ENCODE data around the gene ATP1B1. TPM values are rescaled to one million over a fixed set of nuclear protein-coding genes. Genes with fewer than 3 reads are reported as not detected.

The ATP1B1 gene
- total RNA-seq (10 to 100 TPM in 1 of 5 experiments, 1 to 10 TPM in 4; 1.8 to 10.6 (median 2.3) TPM), polyA plus RNA-seq (under 1 TPM; 0.54 to 0.66 TPM), total RNA-seq (6.1 reads per million, percentile 27 among the genes with 10 or more reads in this experiment)

DNA sequence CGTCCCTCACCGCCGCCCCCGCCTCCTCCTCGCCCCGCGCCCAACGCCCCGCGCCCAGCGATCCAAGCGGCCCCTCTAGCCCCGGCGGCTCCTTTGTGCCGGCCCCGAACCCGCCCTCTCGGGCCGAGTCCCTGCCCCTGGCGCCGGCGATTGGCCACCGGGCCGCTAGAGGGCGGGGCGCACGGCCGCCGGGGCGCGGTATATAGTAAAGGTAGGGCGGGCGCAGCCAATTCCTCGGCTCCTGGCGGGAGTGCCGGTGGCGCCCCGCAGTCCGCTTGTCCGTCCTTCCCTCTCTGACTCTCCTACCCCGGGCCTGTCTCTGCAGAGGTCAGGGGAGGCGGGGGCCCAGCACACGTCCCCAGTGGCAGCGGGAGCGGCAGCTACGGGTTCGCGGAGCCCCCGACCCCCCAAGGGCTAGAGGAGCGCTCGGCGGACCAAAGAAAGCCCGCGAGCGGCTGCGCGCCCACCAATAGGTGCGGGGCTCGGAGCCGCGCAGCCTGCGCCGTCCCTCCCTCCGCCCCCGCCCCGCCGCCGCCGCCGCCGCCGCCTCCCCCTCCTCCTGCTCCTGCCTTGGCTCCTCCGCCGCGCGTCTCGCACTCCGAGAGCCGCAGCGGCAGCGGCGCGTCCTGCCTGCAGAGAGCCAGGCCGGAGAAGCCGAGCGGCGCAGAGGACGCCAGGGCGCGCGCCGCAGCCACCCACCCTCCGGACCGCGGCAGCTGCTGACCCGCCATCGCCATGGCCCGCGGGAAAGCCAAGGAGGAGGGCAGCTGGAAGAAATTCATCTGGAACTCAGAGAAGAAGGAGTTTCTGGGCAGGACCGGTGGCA, at the start of gene ATP1B1:
ATP1B1 (plus strand) TSS at position 596 of the 826 bp plus-strand sequence; CDS start at position 736, 140 bp downstream.
- Mint-ChIP-seq H3K9me3 (no peaks in the 10 kb centered on the region), H3K27me3 (peaks cover 0 to 19% (median 0%) of the 10 kb centered on the region in 5 donors), H3K4me3 (peak within 1 kb of the TSS; percentile 81 to 93 (median 88)), H3K36me3 (peaks cover 0 to 2% (median 0%) of the 10 kb centered on the region in 5 donors), H3K4me1 (peaks cover 24 to 48% (median 40%) of the 10 kb centered on the region in 7 donors), H3K27ac (peak within 1 kb of the TSS in 8 of 9 donors; percentile 29 to 85 (median 56))
- Histone ChIP-seq H3K36me3 (ENCODE audit: control insufficient read depth in 2 of 3, insufficient read depth in 3 of 3, low read length in 3 of 3) (no peaks in the 10 kb centered on the region), H3K27me3 (ENCODE audit: control insufficient read depth in 2 of 2, insufficient read depth in 2 of 2, low read length in 2 of 2) (no peaks in the 10 kb centered on the region), H3K4me3 (ENCODE audit: low read length) (peak within 1 kb of the TSS; percentile 67), H3K4me1 (ENCODE audit: control insufficient read depth in 2 of 2, insufficient read depth in 2 of 2, low read length in 2 of 2) (peaks cover 7 to 21% of the 10 kb centered on the region in 2 donors), H3K9me3 (ENCODE audit: control insufficient read depth in 2 of 3, low read length in 3 of 3) (no peaks in the 10 kb centered on the region), H3K27ac (ENCODE audit: low read depth, low read length) (peak within 1 kb of the TSS; percentile 58)
- intact Hi-C loops (cut with micrococcal nuclease), result loop anchor here (1.0 to 10.0 kb wide), 19 partner anchors 16 to 1426 kb away; partner anchors contain the start of genes BLZF1 (in 1 of the 2), DCAF6 (in 1 of the 2), GORAB (in 1 of the 2) and MPC2 (in 1 of the 2)
- ChIA-PET CTCF (no interaction called here), POLR2A (interaction anchor here (0.5 kb wide), 1 partner anchor 1016 kb away, joined by 4 read pairs; no protein-coding TSS in a partner anchor)
- ATAC-seq (peak; percentile 95), DNase-seq (peak; percentile 66 to 90 (median 76))

- no peaks in the 10 kb centered on the region for H3K27me3 ChIP-seq (ENCODE audit: control insufficient read depth in 2 of 2, insufficient read depth in 2 of 2, low read length in 2 of 2)
- Mint-ChIP-seq H3K4me3 (no peak overlapping the region), H3K9me3 (peaks cover 0 to 21% (median 2%) of the 10 kb centered on the region in 11 donors), H3K36me3 (peaks cover 0 to 9% (median 0%) of the 10 kb centered on the region in 5 donors), H3K27ac (no peak overlapping the region), H3K4me1 (peaks cover 0 to 10% (median 7%) of the 10 kb centered on the region in 7 donors), H3K27me3 (no peaks in the 10 kb centered on the region)
- ChIA-PET POLR2A (no interaction called here), CTCF (no interaction called here)
- no peaks in the 10 kb centered on the region for H3K36me3 ChIP-seq (ENCODE audit: control insufficient read depth in 2 of 3, insufficient read depth in 3 of 3, low read length in 3 of 3)
- no peak for ATAC-seq
- H3K4me3 ChIP-seq (ENCODE audit: low read length), result no peak overlapping the region
- H3K9me3 ChIP-seq (ENCODE audit: control insufficient read depth in 2 of 3, low read length in 3 of 3), result no peaks in the 10 kb centered on the region
- no peak overlapping the region for H3K27ac ChIP-seq (ENCODE audit: low read depth, low read length)
- DNase-seq, result no peak
- intact Hi-C loops (cut with micrococcal nuclease), result no loop called here
- H3K4me1 ChIP-seq (ENCODE audit: control insufficient read depth in 2 of 2, insufficient read depth in 2 of 2, low read length in 2 of 2), result no peaks in the 10 kb centered on the region
These were observed 47.1 kb upstream of the ATP1B1 start for GRCh38 chr1:169059421-169059820.

DNA sequence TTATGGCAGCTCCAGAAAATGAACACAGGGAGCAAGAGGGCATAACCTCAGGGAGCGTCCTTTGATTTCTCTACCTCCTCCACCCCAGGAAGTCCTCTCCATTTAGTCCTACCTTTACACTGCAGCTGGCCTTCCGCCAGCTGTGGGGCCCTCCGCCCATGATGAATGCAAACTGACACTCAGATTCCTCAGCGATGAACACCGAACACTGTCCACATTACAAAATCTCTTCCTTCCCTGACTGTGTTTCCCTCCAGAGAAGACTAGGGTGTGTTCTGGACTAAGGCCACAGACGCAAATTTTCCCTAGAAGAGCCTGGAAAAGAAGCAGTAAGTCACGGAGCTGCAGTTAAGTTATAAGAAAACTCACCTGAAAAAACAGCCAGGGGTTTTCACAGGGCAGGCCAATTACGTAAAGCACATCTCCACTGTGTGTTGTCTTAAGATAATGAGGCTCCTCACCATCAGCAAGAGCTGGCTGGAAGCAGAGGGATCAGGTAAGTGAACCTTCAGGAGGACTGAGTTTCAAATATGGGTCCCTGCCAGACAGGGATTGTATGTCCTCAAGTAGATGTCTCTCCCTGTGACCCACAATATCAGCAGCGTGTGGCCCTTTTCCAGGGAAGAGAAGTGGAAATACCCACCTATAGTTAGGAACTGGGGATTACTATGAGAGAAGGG, 46.3 kb upstream of the ATP1B1 start:
- intact Hi-C loops (cut with micrococcal nuclease), result no loop called here
- H3K4me3 Mint-ChIP-seq, result no peak overlapping the region
- peak overlapping the region in 1 of 9 donors; percentile 55 for H3K27ac Mint-ChIP-seq

GRCh38 chr1:169060919-169061639, 45.4 kb upstream of the ATP1B1 start:
- Histone ChIP-seq H3K4me3 (ENCODE audit: low read length) (no peak overlapping the region), H3K9me3 (ENCODE audit: control insufficient read depth in 2 of 3, low read length in 3 of 3) (no peaks in the 10 kb centered on the region), H3K4me1 (ENCODE audit: control insufficient read depth in 2 of 2, insufficient read depth in 2 of 2, low read length in 2 of 2) (no peaks in the 10 kb centered on the region), H3K27ac (ENCODE audit: low read depth, low read length) (no peak overlapping the region), H3K27me3 (ENCODE audit: control insufficient read depth in 2 of 2, insufficient read depth in 2 of 2, low read length in 2 of 2) (no peaks in the 10 kb centered on the region), H3K36me3 (ENCODE audit: control insufficient read depth in 2 of 3, insufficient read depth in 3 of 3, low read length in 3 of 3) (no peaks in the 10 kb centered on the region)
- peak; percentile 47 for ATAC-seq
- Mint-ChIP-seq H3K36me3 (peaks cover 0 to 13% (median 0%) of the 10 kb centered on the region in 5 donors), H3K4me3 (no peak overlapping the region), H3K27ac (no peak overlapping the region), H3K27me3 (no peaks in the 10 kb centered on the region), H3K4me1 (peaks cover 0 to 10% (median 7%) of the 10 kb centered on the region in 7 donors), H3K9me3 (peaks cover 0 to 26% (median 2%) of the 10 kb centered on the region in 11 donors)
- no peak for DNase-seq
- ChIA-PET CTCF (no interaction called here), POLR2A (no interaction called here)
- intact Hi-C loops (cut with micrococcal nuclease), result no loop called here

More for the DNA sequence above, 46.3 kb upstream of the ATP1B1 start:
- Histone ChIP-seq H3K4me1 (ENCODE audit: control insufficient read depth in 2 of 2, insufficient read depth in 2 of 2, low read length in 2 of 2) (no peaks in the 10 kb centered on the region), H3K9me3 (ENCODE audit: control insufficient read depth in 2 of 3, low read length in 3 of 3) (no peaks in the 10 kb centered on the region), H3K36me3 (ENCODE audit: control insufficient read depth in 2 of 3, insufficient read depth in 3 of 3, low read length in 3 of 3) (no peaks in the 10 kb centered on the region), H3K4me3 (ENCODE audit: low read length) (no peak overlapping the region), H3K27ac (ENCODE audit: low read depth, low read length) (no peak overlapping the region), H3K27me3 (ENCODE audit: control insufficient read depth in 2 of 2, insufficient read depth in 2 of 2, low read length in 2 of 2) (no peaks in the 10 kb centered on the region)
- ChIA-PET POLR2A (no interaction called here), CTCF (no interaction called here)
- ATAC-seq (no peak), DNase-seq (no peak)
- Mint-ChIP-seq H3K4me1 (peaks cover 0 to 10% (median 7%) of the 10 kb centered on the region in 7 donors), H3K9me3 (peaks cover 0 to 26% (median 2%) of the 10 kb centered on the region in 11 donors), H3K36me3 (peaks cover 0 to 9% (median 0%) of the 10 kb centered on the region in 5 donors), H3K27me3 (no peaks in the 10 kb centered on the region)

- no peaks in the 10 kb centered on the region for H3K27me3 Mint-ChIP-seq
- no peak overlapping the region for H3K4me3 Mint-ChIP-seq
- peaks cover 0 to 10% (median 7%) of the 10 kb centered on the region in 7 donors for H3K4me1 Mint-ChIP-seq
- ChIA-PET CTCF (no interaction called here), POLR2A (no interaction called here)
- H3K9me3 ChIP-seq (ENCODE audit: control insufficient read depth in 2 of 3, low read length in 3 of 3), result no peaks in the 10 kb centered on the region
- H3K36me3 ChIP-seq (ENCODE audit: control insufficient read depth in 2 of 3, insufficient read depth in 3 of 3, low read length in 3 of 3), result no peaks in the 10 kb centered on the region
- peaks cover 0 to 33% (median 5%) of the 10 kb centered on the region in 11 donors for H3K9me3 Mint-ChIP-seq
- no peaks in the 10 kb centered on the region for H3K27me3 ChIP-seq (ENCODE audit: control insufficient read depth in 2 of 2, insufficient read depth in 2 of 2, low read length in 2 of 2)
- no peak for DNase-seq
- no peak for ATAC-seq
- H3K36me3 Mint-ChIP-seq, result peaks cover 0 to 13% (median 0%) of the 10 kb centered on the region in 5 donors
- H3K4me3 ChIP-seq (ENCODE audit: low read length), result no peak overlapping the region
- H3K27ac Mint-ChIP-seq, result no peak overlapping the region
- no peaks in the 10 kb centered on the region for H3K4me1 ChIP-seq (ENCODE audit: control insufficient read depth in 2 of 2, insufficient read depth in 2 of 2, low read length in 2 of 2)
- H3K27ac ChIP-seq (ENCODE audit: low read depth, low read length), result no peak overlapping the region
- intact Hi-C loops (cut with micrococcal nuclease), result no loop called here
These were observed 44.3 kb upstream of the ATP1B1 start for GRCh38 chr1:169062152-169062551.

DNA sequence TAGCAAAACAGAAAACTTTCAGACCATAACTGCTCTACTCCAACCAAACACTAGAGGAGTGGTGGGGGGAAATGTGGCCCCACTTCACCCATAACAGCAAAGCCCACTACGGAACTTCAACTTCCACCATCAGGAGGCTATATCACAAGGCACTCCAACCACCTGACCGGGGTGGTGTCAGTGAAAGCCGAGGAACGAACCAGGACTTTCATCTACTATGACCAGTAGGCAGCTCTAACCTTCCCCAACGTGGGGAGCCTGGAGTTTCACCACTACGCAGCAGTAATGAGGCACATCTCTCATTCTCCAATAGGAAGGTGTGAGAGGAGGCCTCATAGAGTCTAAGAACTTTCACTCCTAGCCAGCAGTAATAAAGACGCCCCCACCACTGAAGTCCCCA, 42.4 kb upstream of the ATP1B1 start:
- no peaks in the 10 kb centered on the region for H3K36me3 ChIP-seq (ENCODE audit: control insufficient read depth in 2 of 3, insufficient read depth in 3 of 3, low read length in 3 of 3)
- intact Hi-C loops (cut with micrococcal nuclease), result no loop called here
- ChIA-PET CTCF (no interaction called here), POLR2A (no interaction called here)
- H3K9me3 ChIP-seq (ENCODE audit: control insufficient read depth in 2 of 3, low read length in 3 of 3), result no peaks in the 10 kb centered on the region
- no peak overlapping the region for H3K27ac Mint-ChIP-seq
- H3K9me3 Mint-ChIP-seq, result peaks cover 0 to 37% (median 10%) of the 10 kb centered on the region in 11 donors
- no peak overlapping the region for H3K4me3 ChIP-seq (ENCODE audit: low read length)
- no peak overlapping the region for H3K27ac ChIP-seq (ENCODE audit: low read depth, low read length)
- no peaks in the 10 kb centered on the region for H3K27me3 ChIP-seq (ENCODE audit: control insufficient read depth in 2 of 2, insufficient read depth in 2 of 2, low read length in 2 of 2)
- peaks cover 0 to 13% (median 0%) of the 10 kb centered on the region in 5 donors for H3K36me3 Mint-ChIP-seq
- H3K4me1 ChIP-seq (ENCODE audit: control insufficient read depth in 2 of 2, insufficient read depth in 2 of 2, low read length in 2 of 2), result no peaks in the 10 kb centered on the region
- ATAC-seq (no peak), DNase-seq (no peak)
- H3K4me3 Mint-ChIP-seq, result no peak overlapping the region
- no peaks in the 10 kb centered on the region for H3K27me3 Mint-ChIP-seq
- peaks cover 0 to 10% (median 7%) of the 10 kb centered on the region in 7 donors for H3K4me1 Mint-ChIP-seq
